Common myeloid progenitor, CD34-positive (primary cell): ENCODE results near the gene NOP10.

Experiments
- CTCF ChIA-PET: fragments of 350-600 bp; sonication (Branson Sonifier 250); formaldehyde crosslinking; loops from one replicate; lab custom pipeline; 2021; ENCODE audit warnings: antibody characterized with exemption; lab: Charles Lee
- POLR2A ChIA-PET: fragments of 350-600 bp; sonication (Branson Sonifier 250); formaldehyde crosslinking; loops from one replicate; lab custom pipeline; 2021; ENCODE audit warnings: antibody characterized with exemption; lab: Charles Lee
- DNase-seq, 3 donors: peaks; one replicate each; pipeline versions ENCODE4 v3.0.0 to v3.0.0-alpha.2; 2013
- H3K27ac ChIP-seq, 2 experiments: 1 replicate in 1 of 2; 2 replicates in 1 of 2; pipeline ENCODE4 v1.7.0; 2013; ENCODE audit warnings: inconsistent platforms in 2 of 2, low read length in 2 of 2, mild to moderate bottlenecking in 2 of 2, low read depth in 1 of 2, moderate library complexity in 1 of 2; ENCODE audit not compliant: severe bottlenecking in 2 of 2, insufficient read depth in 1 of 2, poor library complexity in 1 of 2
- H3K27me3 ChIP-seq, 5 experiments: replicated peaks in 2 of 5; 1 replicate in 3 of 5; 2 replicates in 2 of 5; pipeline versions ENCODE4 v1.6.1 to v1.7.0; 2013; ENCODE audit warnings: low read length in 4 of 5, mild to moderate bottlenecking in 2 of 5, moderate library complexity in 2 of 5, inconsistent platforms in 1 of 5; ENCODE audit not compliant: insufficient read depth in 5 of 5, control insufficient read depth in 4 of 5
- H3K36me3 ChIP-seq, 4 experiments: 1 replicate in 2 of 4; 2 replicates in 2 of 4; pipeline versions ENCODE4 v1.6.1 to v1.7.0; 2013; ENCODE audit warnings: low read length in 3 of 4, control low read depth in 1 of 4, mild to moderate bottlenecking in 1 of 4; ENCODE audit not compliant: control insufficient read depth in 4 of 4, insufficient read depth in 4 of 4
- H3K4me1 ChIP-seq, 4 experiments: 1 replicate in 3 of 4; 2 replicates in 1 of 4; pipeline versions ENCODE4 v1.6.1 to v1.7.1; 2013; ENCODE audit warnings: low read length in 3 of 4, mild to moderate bottlenecking in 3 of 4, control low read depth in 1 of 4, inconsistent platforms in 1 of 4, moderate library complexity in 1 of 4; ENCODE audit not compliant: control insufficient read depth in 4 of 4, insufficient read depth in 4 of 4; ENCODE audit errors: control extremely low read depth in 1 of 4
- H3K4me3 ChIP-seq, 7 experiments: 1 replicate in 4 of 7; 2 replicates in 3 of 7; pipeline versions ENCODE4 v1.5.1 to v1.7.0; 2013; ENCODE audit warnings: mild to moderate bottlenecking in 7 of 7, low read length in 6 of 7, moderate library complexity in 6 of 7, inconsistent platforms in 2 of 7, low read depth in 2 of 7, control low read depth in 1 of 7; ENCODE audit not compliant: insufficient read depth in 4 of 7, control insufficient read depth in 1 of 7; ENCODE audit errors: extremely low read depth in 1 of 7
- H3K9me3 ChIP-seq, 5 experiments: 1 replicate in 4 of 5; 2 replicates in 1 of 5; pipeline versions ENCODE4 v1.6.1 to v1.7.1; 2013; ENCODE audit warnings: low read length in 4 of 5, mild to moderate bottlenecking in 2 of 5, inconsistent platforms in 1 of 5, low read depth in 1 of 5, moderate library complexity in 1 of 5; ENCODE audit not compliant: control insufficient read depth in 4 of 5, insufficient read depth in 2 of 5; ENCODE audit errors: control extremely low read depth in 1 of 5
- WGBS: methylation state at CpG from one replicate; pipeline ENCODE4 v1.1.5; 2013; ENCODE audit not compliant: insufficient coverage; 5-methylcytosine and 5-hydroxymethylcytosine counted together

The NOP10 gene

GRCh38 chr15:34311563-34311962 lies 31.4 kb downstream of the NOP10 start:
- no CpG with 5 or more reads among the region's 1 CpG for WGBS
- H3K4me1 ChIP-seq, result peaks cover 3 to 40% (median 20%) of the 10 kb centered on the region in 4 experiments
- POLR2A ChIA-PET, result no interaction called here
- DNase-seq, result no peak
- H3K27ac ChIP-seq, result no peak overlapping the region
- H3K4me3 ChIP-seq, result no peak overlapping the region
- peaks cover 3 to 20% (median 9%) of the 10 kb centered on the region in 4 experiments for H3K36me3 ChIP-seq
- H3K27me3 ChIP-seq, result no peaks in the 10 kb centered on the region
- CTCF ChIA-PET, result no interaction called here
- no peaks in the 10 kb centered on the region for H3K9me3 ChIP-seq

DNA sequence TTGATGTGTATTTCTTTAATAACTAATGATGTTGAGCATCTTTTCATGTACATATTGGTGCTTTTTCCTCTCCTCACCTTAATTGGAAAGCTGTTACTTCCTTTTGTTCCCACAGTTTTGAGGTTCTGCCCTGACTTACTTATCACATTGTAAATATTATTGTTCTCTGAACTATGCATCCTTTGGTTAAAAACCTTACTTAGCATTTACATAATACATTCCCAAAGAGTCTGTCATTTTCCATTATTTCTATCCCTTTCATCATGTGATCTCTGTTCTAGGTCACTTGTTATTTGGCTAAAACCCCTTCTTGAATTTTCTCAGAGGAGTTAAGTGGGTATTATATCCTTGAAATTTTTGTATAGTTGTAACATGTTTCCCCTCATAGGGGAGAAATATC lies 38.3 kb downstream of the NOP10 start:
- POLR2A ChIA-PET, result no interaction called here
- H3K4me1 ChIP-seq, result peaks cover 0 to 4% (median 0%) of the 10 kb centered on the region in 4 experiments
- no peak overlapping the region for H3K4me3 ChIP-seq
- H3K27me3 ChIP-seq, result no peaks in the 10 kb centered on the region
- peaks cover 0 to 17% (median 10%) of the 10 kb centered on the region in 4 experiments for H3K36me3 ChIP-seq
- no peak overlapping the region for H3K27ac ChIP-seq
- CTCF ChIA-PET, result interaction anchor here (1.5 to 1.8 kb wide), 2 partner anchors 14 to 64 kb away, joined by 4 to 5 read pairs; no protein-coding TSS in a partner anchor
- no peak for DNase-seq
- no peaks in the 10 kb centered on the region for H3K9me3 ChIP-seq

- H3K4me3 ChIP-seq, result no peak overlapping the region
- ChIA-PET POLR2A (no interaction called here), CTCF (interaction anchor here (1.2 to 1.4 kb wide), 2 partner anchors 16 to 19 kb away, joined by 3 to 4 read pairs; no protein-coding TSS in a partner anchor)
- peaks cover 0 to 5% (median 2%) of the 10 kb centered on the region in 4 experiments for H3K36me3 ChIP-seq
- H3K9me3 ChIP-seq, result no peaks in the 10 kb centered on the region
- H3K27ac ChIP-seq, result no peak overlapping the region
- peaks cover 0 to 13% (median 5%) of the 10 kb centered on the region in 4 experiments for H3K4me1 ChIP-seq
- no peak for DNase-seq
- no peaks in the 10 kb centered on the region for H3K27me3 ChIP-seq
- WGBS, result 100% methylated on average over 3 of the region's 3 CpGs
Measured at GRCh38 chr15:34301058-34301457, 41.9 kb downstream of the NOP10 start.

GRCh38 chr15:34297059-34297458 lies 45.9 kb downstream of the NOP10 start:
- CTCF ChIA-PET, result interaction anchor here (1.2 to 1.5 kb wide), 4 partner anchors 11 to 54 kb away, joined by 3 to 8 read pairs (median 3); no protein-coding TSS in a partner anchor

DNA sequence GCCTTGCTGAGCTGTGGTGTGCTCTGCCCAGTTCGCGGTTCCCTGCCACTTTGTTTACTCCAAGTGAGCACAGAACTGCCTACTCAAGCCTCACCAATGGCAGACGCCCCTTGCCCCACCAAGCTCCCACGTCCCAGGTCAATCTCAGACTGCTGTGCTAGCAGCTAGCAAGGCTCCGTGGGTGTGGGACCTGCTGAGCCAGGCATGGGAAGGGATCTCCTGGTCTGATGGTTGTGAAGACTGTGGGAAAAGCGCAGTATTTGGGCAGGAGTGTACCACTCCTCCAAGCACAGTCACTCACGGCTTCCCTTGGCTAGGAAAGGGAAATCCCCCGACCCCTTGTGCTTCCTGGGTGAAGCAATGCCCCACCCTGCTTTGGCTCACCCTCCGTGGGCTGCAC lies 50.3 kb downstream of the NOP10 start:
- Histone ChIP-seq H3K36me3 (peaks cover 2 to 17% (median 6%) of the 10 kb centered on the region in 4 experiments), H3K9me3 (peaks cover 0 to 2% (median 0%) of the 10 kb centered on the region in 5 experiments), H3K27ac (no peak overlapping the region), H3K4me3 (no peak overlapping the region), H3K4me1 (peaks cover 0 to 8% (median 3%) of the 10 kb centered on the region in 4 experiments), H3K27me3 (no peaks in the 10 kb centered on the region)
- ChIA-PET POLR2A (interaction anchor here (0.6 kb wide), 1 partner anchor 96 kb away, joined by 3 read pairs; no protein-coding TSS in a partner anchor), CTCF (no interaction called here)
- no peak for DNase-seq
- 95% methylated on average over 8 of the region's 9 CpGs for WGBS

More at GRCh38 chr15:34297059-34297458, 45.9 kb downstream of the NOP10 start:
- no CpG with 5 or more reads among the region's 1 CpG for WGBS
- Histone ChIP-seq H3K4me1 (peaks cover 0 to 11% (median 5%) of the 10 kb centered on the region in 4 experiments), H3K36me3 (peaks cover 0 to 14% (median 6%) of the 10 kb centered on the region in 4 experiments), H3K9me3 (no peaks in the 10 kb centered on the region), H3K4me3 (no peak overlapping the region), H3K27me3 (no peaks in the 10 kb centered on the region), H3K27ac (no peak overlapping the region)
- DNase-seq, result no peak
- POLR2A ChIA-PET, result no interaction called here
